IPS-15b (cell line): ENCODE measurements around the gene PHF20.

Source experiments
- H3K27me3 ChIP-seq: one replicate; pipeline ENCODE4 v1.6.1; 2013; ENCODE audit warnings: low read length; ENCODE audit not compliant: control insufficient read depth, insufficient read depth
- H3K36me3 ChIP-seq: one replicate; pipeline ENCODE4 v1.6.1; 2013; ENCODE audit warnings: low read length; ENCODE audit not compliant: control insufficient read depth, insufficient read depth
- H3K4me1 ChIP-seq: one replicate; pipeline ENCODE4 v1.6.1; 2013; ENCODE audit warnings: mild to moderate bottlenecking, low read length; ENCODE audit not compliant: control insufficient read depth, insufficient read depth
- H3K4me3 ChIP-seq: one replicate; pipeline ENCODE4 v1.5.1; 2013; ENCODE audit warnings: low read depth, low read length
- H3K9ac ChIP-seq: one replicate; pipeline ENCODE4 v1.6.1; 2013; ENCODE audit warnings: low read depth, mild to moderate bottlenecking, low read length
- H3K9me3 ChIP-seq: one replicate; pipeline ENCODE4 v1.6.1; 2013; ENCODE audit warnings: mild to moderate bottlenecking, low read length; ENCODE audit not compliant: control insufficient read depth, insufficient read depth

Gene PHF20

GRCh38 chr20:35796571-35796970, 24.8 kb downstream of the PHF20 start:
- Histone ChIP-seq H3K27me3 (no peaks in the 10 kb centered on the region), H3K4me1 (no peaks in the 10 kb centered on the region), H3K4me3 (no peak overlapping the region), H3K9me3 (no peaks in the 10 kb centered on the region), H3K9ac (no peak overlapping the region), H3K36me3 (peaks cover under 1% of the 10 kb centered on the region)

- no peaks in the 10 kb centered on the region for H3K4me1 ChIP-seq
- no peak overlapping the region for H3K4me3 ChIP-seq
- peaks cover 8% of the 10 kb centered on the region for H3K36me3 ChIP-seq
- no peak overlapping the region for H3K9ac ChIP-seq
- no peaks in the 10 kb centered on the region for H3K9me3 ChIP-seq
- no peaks in the 10 kb centered on the region for H3K27me3 ChIP-seq
Observed at GRCh38 chr20:35801865-35802264, 30.1 kb downstream of the PHF20 start.

- H3K36me3 ChIP-seq: peaks cover 8% of the 10 kb centered on the region
- H3K27me3 ChIP-seq: no peaks in the 10 kb centered on the region
- H3K9ac ChIP-seq: no peak overlapping the region
- H3K4me3 ChIP-seq: no peak overlapping the region
- H3K9me3 ChIP-seq: no peaks in the 10 kb centered on the region
- H3K4me1 ChIP-seq: no peaks in the 10 kb centered on the region
Observed at GRCh38 chr20:35806075-35806474, 34.3 kb downstream of the PHF20 start.

GRCh38 chr20:35807877-35808276, 36.1 kb downstream of the PHF20 start:
- no peaks in the 10 kb centered on the region for H3K4me1 ChIP-seq
- H3K9ac ChIP-seq: no peak overlapping the region
- H3K4me3 ChIP-seq: no peak overlapping the region
- H3K27me3 ChIP-seq: no peaks in the 10 kb centered on the region
- peaks cover 3% of the 10 kb centered on the region for H3K36me3 ChIP-seq
- H3K9me3 ChIP-seq: no peaks in the 10 kb centered on the region

- Histone ChIP-seq H3K9ac (no peak overlapping the region), H3K36me3 (no peaks in the 10 kb centered on the region), H3K4me1 (no peaks in the 10 kb centered on the region), H3K4me3 (no peak overlapping the region), H3K9me3 (no peaks in the 10 kb centered on the region), H3K27me3 (no peaks in the 10 kb centered on the region)
Observed at GRCh38 chr20:35820715-35821114, 48.9 kb downstream of the PHF20 start.

- H3K4me1 ChIP-seq: no peaks in the 10 kb centered on the region
- H3K9me3 ChIP-seq: no peaks in the 10 kb centered on the region
- no peak overlapping the region for H3K4me3 ChIP-seq
Observed at GRCh38 chr20:35821807-35822242, 50.0 kb downstream of the PHF20 start.

GRCh38 chr20:35823147-35823546, 51.3 kb downstream of the PHF20 start:
- H3K4me3 ChIP-seq: no peak overlapping the region
- H3K4me1 ChIP-seq: no peaks in the 10 kb centered on the region
- no peak overlapping the region for H3K9ac ChIP-seq
- H3K36me3 ChIP-seq: no peaks in the 10 kb centered on the region
- H3K9me3 ChIP-seq: no peaks in the 10 kb centered on the region
- no peaks in the 10 kb centered on the region for H3K27me3 ChIP-seq

More at GRCh38 chr20:35821807-35822242, 50.0 kb downstream of the PHF20 start:
- Histone ChIP-seq H3K9ac (no peak overlapping the region), H3K36me3 (no peaks in the 10 kb centered on the region), H3K27me3 (no peaks in the 10 kb centered on the region)

GRCh38 chr20:35823937-35824336, 52.1 kb downstream of the PHF20 start:
- H3K9ac ChIP-seq: no peak overlapping the region
- no peak overlapping the region for H3K4me3 ChIP-seq
- no peaks in the 10 kb centered on the region for H3K4me1 ChIP-seq
- H3K27me3 ChIP-seq: no peaks in the 10 kb centered on the region
- no peaks in the 10 kb centered on the region for H3K36me3 ChIP-seq
- no peaks in the 10 kb centered on the region for H3K9me3 ChIP-seq

GRCh38 chr20:35826397-35826998, 54.7 kb downstream of the PHF20 start:
- no peak overlapping the region for H3K4me3 ChIP-seq
- H3K36me3 ChIP-seq: no peaks in the 10 kb centered on the region
- H3K9ac ChIP-seq: no peak overlapping the region
- no peaks in the 10 kb centered on the region for H3K4me1 ChIP-seq
- H3K9me3 ChIP-seq: no peaks in the 10 kb centered on the region
- no peaks in the 10 kb centered on the region for H3K27me3 ChIP-seq

- H3K36me3 ChIP-seq: no peaks in the 10 kb centered on the region
- H3K4me1 ChIP-seq: no peaks in the 10 kb centered on the region
- H3K4me3 ChIP-seq: no peak overlapping the region
- H3K27me3 ChIP-seq: no peaks in the 10 kb centered on the region
- H3K9ac ChIP-seq: no peak overlapping the region
- no peaks in the 10 kb centered on the region for H3K9me3 ChIP-seq
Observed at GRCh38 chr20:35828434-35828833, 56.6 kb downstream of the PHF20 start.

GRCh38 chr20:35828916-35829315, 57.1 kb downstream of the PHF20 start:
- no peak overlapping the region for H3K4me3 ChIP-seq
- H3K9me3 ChIP-seq: no peaks in the 10 kb centered on the region
- no peak overlapping the region for H3K9ac ChIP-seq
- no peaks in the 10 kb centered on the region for H3K4me1 ChIP-seq
- H3K36me3 ChIP-seq: no peaks in the 10 kb centered on the region
- H3K27me3 ChIP-seq: no peaks in the 10 kb centered on the region

- Histone ChIP-seq H3K4me3 (no peak overlapping the region), H3K9me3 (no peaks in the 10 kb centered on the region), H3K36me3 (no peaks in the 10 kb centered on the region), H3K27me3 (no peaks in the 10 kb centered on the region), H3K9ac (no peak overlapping the region), H3K4me1 (no peaks in the 10 kb centered on the region)
Observed at GRCh38 chr20:35830264-35830663, 58.4 kb downstream of the PHF20 start.
